Activated T-cell treated with anti-CD3 and anti-CD28 coated beads, Interleukin-2, amount 50 U/mL, for 4 hours (primary cell): Measurements from ENCODE around the gene PRM2. TPM values are rescaled to one million over a fixed set of nuclear protein-coding genes. Genes with fewer than 3 reads are reported as not detected.

Source experiments
- ATAC-seq, 2 donors: fragments of 200-7000 bp; cut with Tn5 transposase; one replicate each; pipeline ENCODE4 v1.10.0; 2021
- DNase-seq: peaks from one replicate; pipeline ENCODE4 v3.0.0-alpha.2; 2020
- H3K27me3 Mint-ChIP-seq: one replicate; pipeline ENCODE4 v1.8.0; 2021; ENCODE audit warnings: low read depth, mixed read lengths
- H3K36me3 Mint-ChIP-seq: one replicate; pipeline ENCODE4 v1.8.0; 2022; ENCODE audit warnings: mixed read lengths; ENCODE audit not compliant: insufficient read depth
- H3K4me1 Mint-ChIP-seq: one replicate; pipeline ENCODE4 v1.8.0; 2021; ENCODE audit warnings: low read depth, mixed read lengths
- H3K4me3 Mint-ChIP-seq: one replicate; pipeline ENCODE4 v1.8.0; 2021; ENCODE audit warnings: mild to moderate bottlenecking, moderate library complexity, mixed read lengths
- H3K9me3 Mint-ChIP-seq: one replicate; pipeline ENCODE4 v1.8.0; 2021; ENCODE audit warnings: mixed read lengths
- total RNA-seq, 3 donors: library from RNA; stranded (reverse); gene quantifications; one replicate each; pipeline ENCODE4 v1.2.1, GENCODE V29; 2021

The PRM2 gene
- total RNA-seq, 3 donors from 2014 or later: not detected

DNA sequence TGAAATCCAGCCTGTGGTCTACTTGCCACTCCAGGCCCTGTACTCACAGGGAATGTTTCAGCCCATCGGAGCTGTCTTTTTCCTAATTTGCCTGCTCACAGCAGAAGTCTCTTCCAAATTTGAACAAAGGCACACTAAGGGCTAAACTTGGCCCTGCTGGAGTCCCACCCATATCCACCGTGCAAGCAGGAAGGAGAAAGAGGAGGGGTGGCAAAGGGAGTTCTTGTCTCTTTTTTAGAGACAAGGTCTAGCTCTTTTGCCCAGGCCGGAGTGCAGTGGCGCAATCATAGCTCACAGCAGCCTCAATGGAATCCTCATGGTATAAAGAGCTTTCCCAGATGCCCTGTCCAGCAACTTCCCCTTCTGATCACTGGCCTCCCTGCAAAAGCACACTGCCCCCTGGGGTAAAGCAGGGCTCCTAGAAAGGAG is 7.6 kb upstream of the PRM2 start:
- H3K9me3 Mint-ChIP-seq: no peaks in the 10 kb centered on the region

DNA sequence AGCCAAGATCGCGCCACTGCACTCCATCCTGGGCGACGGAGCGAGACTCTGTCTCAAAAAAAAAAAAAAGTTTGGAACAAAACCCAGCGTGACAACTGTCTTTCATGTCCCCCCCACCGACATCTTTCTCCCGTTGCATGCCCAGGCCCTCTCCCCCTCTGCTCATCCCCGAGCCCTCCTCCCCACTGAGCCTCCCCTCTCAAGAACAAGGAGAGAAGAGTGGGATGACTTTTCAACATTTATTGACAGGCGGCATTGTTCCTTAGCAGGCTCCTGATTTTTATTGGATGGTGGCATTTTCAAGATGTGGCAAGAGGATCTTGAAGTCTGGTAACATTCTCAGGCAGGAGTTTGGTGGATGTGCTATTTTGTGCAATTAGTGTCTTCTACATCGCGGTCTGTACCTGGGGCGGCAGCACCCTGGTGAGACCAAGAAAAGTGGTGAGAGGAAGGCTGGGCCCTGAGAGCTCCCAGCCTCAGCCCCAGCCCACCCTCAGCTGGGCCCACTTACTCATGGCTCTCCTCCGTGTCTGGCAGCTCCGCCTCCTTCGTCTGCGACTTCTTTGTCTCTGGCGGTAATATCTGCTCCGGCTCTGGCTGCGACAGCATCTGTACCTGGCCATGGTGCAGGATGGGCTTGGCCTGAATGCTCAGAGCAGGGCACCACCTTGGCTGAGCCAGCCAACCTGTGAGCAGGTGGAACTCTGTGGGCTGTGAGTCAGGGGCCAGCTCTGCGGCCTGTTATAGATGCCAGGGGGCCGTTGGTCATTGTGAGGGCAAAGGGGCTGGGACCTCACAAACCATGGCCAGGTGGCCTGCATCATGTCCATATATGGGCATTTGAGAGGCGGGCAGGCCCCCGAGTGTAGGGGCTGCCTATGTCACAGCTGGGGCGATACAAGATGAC is 4.6 kb upstream of the PRM2 start, which contains the start of gene PRM1:
PRM1 (minus strand) TSS at position 715 of the 907 bp plus-strand sequence; CDS start at position 623, 92 bp downstream.
- ATAC-seq (no peak), DNase-seq (no peak)
- Mint-ChIP-seq H3K4me3 (no peak within 1 kb of the TSS), H3K27me3 (peaks cover 7% of the 10 kb centered on the region), H3K36me3 (no peaks in the 10 kb centered on the region), H3K9me3 (no peaks in the 10 kb centered on the region), H3K4me1 (peaks cover 7% of the 10 kb centered on the region)

More for the DNA sequence above, 7.6 kb upstream of the PRM2 start:
- H3K4me3 Mint-ChIP-seq: no peak overlapping the region
- DNase-seq: no peak
- H3K36me3 Mint-ChIP-seq: no peaks in the 10 kb centered on the region
- H3K4me1 Mint-ChIP-seq: peaks cover 15% of the 10 kb centered on the region
- peaks cover 3% of the 10 kb centered on the region for H3K27me3 Mint-ChIP-seq
- no peak for ATAC-seq

DNA sequence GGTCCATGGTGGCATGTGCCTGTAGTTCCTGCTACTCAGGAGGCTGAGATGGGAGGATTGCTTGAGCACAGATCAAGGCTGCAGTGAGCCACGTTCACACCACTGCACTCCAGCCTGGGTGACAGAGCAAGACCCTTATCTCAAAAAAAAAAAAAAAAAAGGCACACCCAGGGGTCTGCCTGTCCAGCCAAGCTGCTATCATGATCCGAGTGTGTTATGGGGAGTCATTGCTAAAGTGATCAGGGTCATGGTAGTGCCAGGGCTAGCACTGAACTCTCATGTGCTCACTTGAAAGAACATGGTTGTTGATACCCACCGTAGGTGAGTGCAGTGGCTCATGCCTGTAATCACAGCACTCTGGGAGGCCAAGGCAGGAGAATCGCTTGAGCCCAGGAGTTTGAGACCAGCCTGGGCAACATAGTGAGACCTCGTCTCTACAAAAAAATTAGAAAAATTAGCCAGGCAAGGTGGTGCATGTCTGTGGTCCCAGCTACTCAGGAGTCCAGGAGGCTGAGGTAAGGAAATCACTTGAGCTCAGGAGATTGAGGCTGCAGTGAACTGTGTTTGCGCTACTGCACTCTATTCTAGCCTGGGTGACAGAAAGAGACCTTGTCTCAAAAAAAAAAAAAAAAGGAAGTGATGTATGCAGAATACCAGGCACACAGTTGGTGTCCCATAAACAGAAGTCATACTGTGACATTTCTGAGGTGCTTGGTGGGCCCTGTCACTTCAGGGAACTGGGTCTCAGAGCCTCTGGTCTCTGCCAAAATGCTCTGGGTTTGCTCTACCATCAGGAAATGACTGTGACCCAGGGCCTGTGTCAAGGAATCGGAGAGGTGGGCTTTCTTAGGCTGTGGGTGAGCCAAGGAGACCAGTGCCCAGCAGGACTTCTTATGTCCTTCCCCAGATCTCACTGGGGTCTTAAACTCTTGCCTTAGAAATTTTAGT is 2.7 kb upstream of the PRM2 start:
- Mint-ChIP-seq H3K4me3 (no peak overlapping the region), H3K36me3 (no peaks in the 10 kb centered on the region), H3K9me3 (no peaks in the 10 kb centered on the region), H3K4me1 (peaks cover 1% of the 10 kb centered on the region), H3K27me3 (peaks cover 7% of the 10 kb centered on the region)
- DNase-seq (no peak), ATAC-seq (no peak)

GRCh38 chr16:11277607-11278337 is 1.5 kb upstream of the PRM2 start:
- H3K4me3 Mint-ChIP-seq: no peak overlapping the region
- DNase-seq: no peak
- H3K4me1 Mint-ChIP-seq: peaks cover 1% of the 10 kb centered on the region
- ATAC-seq: no peak
- no peaks in the 10 kb centered on the region for H3K9me3 Mint-ChIP-seq
- peaks cover 4% of the 10 kb centered on the region for H3K27me3 Mint-ChIP-seq
- no peaks in the 10 kb centered on the region for H3K36me3 Mint-ChIP-seq

GRCh38 chr16:11276896-11277593 is 765 bp upstream of the PRM2 start:
- Mint-ChIP-seq H3K4me1 (peaks cover 1% of the 10 kb centered on the region), H3K9me3 (no peaks in the 10 kb centered on the region)

GRCh38 chr16:11274964-11275363 is 1.3 kb downstream of the PRM2 start:
- H3K9me3 Mint-ChIP-seq: no peaks in the 10 kb centered on the region
- DNase-seq: no peak
- peaks cover 1% of the 10 kb centered on the region for H3K4me1 Mint-ChIP-seq
- no peak for ATAC-seq
- H3K36me3 Mint-ChIP-seq: no peaks in the 10 kb centered on the region
- peaks cover 4% of the 10 kb centered on the region for H3K27me3 Mint-ChIP-seq
- H3K4me3 Mint-ChIP-seq: no peak overlapping the region

More at GRCh38 chr16:11276896-11277593, 765 bp upstream of the PRM2 start:
- H3K4me3 Mint-ChIP-seq: no peak overlapping the region
- H3K36me3 Mint-ChIP-seq: no peaks in the 10 kb centered on the region
- ATAC-seq: no peak
- H3K27me3 Mint-ChIP-seq: peaks cover 4% of the 10 kb centered on the region
- DNase-seq: no peak

DNA sequence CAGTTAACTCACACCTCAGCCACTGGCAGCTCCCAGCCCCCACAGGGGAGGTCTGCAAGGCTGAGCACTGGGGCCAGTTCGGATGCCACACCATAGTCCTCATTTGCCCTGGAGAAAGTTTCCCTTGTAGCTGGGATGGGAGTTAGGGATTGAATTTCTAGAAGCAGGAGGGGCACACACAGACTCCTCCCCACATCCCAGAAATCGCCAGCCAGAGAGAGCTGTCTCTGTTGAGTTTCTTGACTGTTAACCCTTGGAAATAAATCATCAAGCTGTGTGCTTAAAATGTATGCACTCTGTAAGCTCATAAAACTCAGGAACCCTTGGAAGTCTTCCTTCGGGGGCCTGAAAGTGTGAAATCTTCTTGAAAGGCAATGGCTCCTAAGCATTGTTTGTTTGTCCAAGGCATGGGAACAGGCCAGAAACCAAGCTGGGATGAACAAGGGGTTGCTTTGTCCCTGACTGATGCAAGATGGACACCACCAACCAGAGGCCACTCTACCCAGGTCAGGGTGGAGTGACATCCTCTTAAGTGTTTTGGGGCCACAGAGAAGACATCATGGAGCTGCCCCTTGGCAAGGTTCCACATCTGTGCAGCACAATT is 2.5 kb downstream of the PRM2 start:
- H3K36me3 Mint-ChIP-seq: no peaks in the 10 kb centered on the region
- ATAC-seq (no peak), DNase-seq (no peak)
- H3K4me1 Mint-ChIP-seq: no peaks in the 10 kb centered on the region
- no peak overlapping the region for H3K4me3 Mint-ChIP-seq
- peaks cover 4% of the 10 kb centered on the region for H3K27me3 Mint-ChIP-seq
- no peaks in the 10 kb centered on the region for H3K9me3 Mint-ChIP-seq

GRCh38 chr16:11272921-11273720 is 3.2 kb downstream of the PRM2 start, which contains the start of gene PRM3:
Gene PRM3 (minus strand): TSS chr16:11273629. CDS start chr16:11273595, 34 bp downstream.
- no peaks in the 10 kb centered on the region for H3K36me3 Mint-ChIP-seq
- DNase-seq (no peak), ATAC-seq (no peak)
- H3K27me3 Mint-ChIP-seq: peaks cover 4% of the 10 kb centered on the region
- H3K4me3 Mint-ChIP-seq: no peak within 1 kb of the TSS
- H3K9me3 Mint-ChIP-seq: no peaks in the 10 kb centered on the region
- no peaks in the 10 kb centered on the region for H3K4me1 Mint-ChIP-seq

GRCh38 chr16:11272484-11272883 is 3.8 kb downstream of the PRM2 start:
- no peak overlapping the region for H3K4me3 Mint-ChIP-seq
- no peaks in the 10 kb centered on the region for H3K9me3 Mint-ChIP-seq
- no peak for DNase-seq
- peaks cover 2% of the 10 kb centered on the region for H3K27me3 Mint-ChIP-seq
- ATAC-seq: no peak
- no peaks in the 10 kb centered on the region for H3K36me3 Mint-ChIP-seq
- no peaks in the 10 kb centered on the region for H3K4me1 Mint-ChIP-seq

DNA sequence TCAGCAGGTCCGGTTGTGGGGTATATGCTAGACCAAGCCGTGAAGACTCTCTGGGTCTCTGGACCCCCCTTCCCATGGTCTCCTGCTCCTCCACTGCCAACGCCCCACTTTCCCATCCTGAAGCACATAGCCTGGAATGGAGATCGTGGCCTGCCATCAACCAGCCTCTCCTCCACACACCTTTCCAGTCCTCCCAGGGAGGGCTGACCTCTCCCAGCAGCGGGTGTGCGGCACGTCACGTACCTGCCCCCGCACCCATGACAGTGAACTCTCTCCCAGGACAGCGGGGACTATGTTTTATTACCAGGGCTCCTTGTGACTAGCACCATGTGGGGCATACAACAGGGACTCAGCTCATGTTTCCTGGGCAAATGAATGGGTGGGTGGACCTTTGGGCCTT is 4.7 kb downstream of the PRM2 start:
- Mint-ChIP-seq H3K4me3 (no peak overlapping the region), H3K36me3 (no peaks in the 10 kb centered on the region)

DNA sequence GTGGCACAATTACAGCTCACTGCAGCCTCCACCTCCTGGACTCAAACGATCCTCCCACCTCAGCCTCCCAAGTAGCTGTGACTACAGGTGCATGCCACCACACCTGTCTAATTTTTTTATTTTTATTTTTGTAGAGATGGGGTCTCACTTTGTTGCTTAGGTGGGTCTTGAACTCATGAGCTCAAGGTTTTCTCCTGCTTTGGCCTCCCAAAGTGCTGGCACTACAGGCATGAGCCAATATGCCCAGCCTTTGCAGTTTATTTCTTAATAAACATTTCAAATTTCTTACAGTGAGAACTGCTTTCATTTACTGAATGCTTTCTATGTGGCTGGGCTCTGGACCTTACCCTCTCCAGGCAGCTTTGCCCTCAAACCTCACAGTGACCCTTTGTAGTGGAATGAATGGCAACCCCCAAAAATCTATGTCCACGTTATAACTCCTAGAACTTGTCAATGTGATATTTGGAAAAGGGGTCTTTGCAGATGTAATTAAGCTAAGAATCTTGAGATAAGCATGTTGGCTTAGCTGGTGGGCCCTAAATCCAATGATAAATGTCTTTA is 5.6 kb downstream of the PRM2 start:
- H3K27me3 Mint-ChIP-seq: no peaks in the 10 kb centered on the region
- H3K36me3 Mint-ChIP-seq: no peaks in the 10 kb centered on the region
- no peaks in the 10 kb centered on the region for H3K9me3 Mint-ChIP-seq
- DNase-seq (no peak), ATAC-seq (no peak)
- H3K4me3 Mint-ChIP-seq: no peak overlapping the region
- no peaks in the 10 kb centered on the region for H3K4me1 Mint-ChIP-seq

More for the DNA sequence above, 4.7 kb downstream of the PRM2 start:
- DNase-seq: no peak
- Mint-ChIP-seq H3K9me3 (no peaks in the 10 kb centered on the region), H3K27me3 (no peaks in the 10 kb centered on the region), H3K4me1 (no peaks in the 10 kb centered on the region)
- no peak for ATAC-seq

GRCh38 chr16:11268921-11269375 is 7.3 kb downstream of the PRM2 start, which contains the start of gene TNP2:
Gene TNP2 (minus strand): TSS chr16:11269325. CDS start chr16:11269262, 63 bp downstream.
- ATAC-seq: no peak
- no peak within 1 kb of the TSS for H3K4me3 Mint-ChIP-seq
- no peaks in the 10 kb centered on the region for H3K9me3 Mint-ChIP-seq
- H3K36me3 Mint-ChIP-seq: no peaks in the 10 kb centered on the region
- H3K27me3 Mint-ChIP-seq: no peaks in the 10 kb centered on the region
- H3K4me1 Mint-ChIP-seq: peaks cover 10% of the 10 kb centered on the region
- no peak for DNase-seq
